Aorta (tissue), 5 donors: Measurements from ENCODE around the gene EME1. TPM values are rescaled to one million over a fixed set of nuclear protein-coding genes. Genes with fewer than 3 reads are reported as not detected.

Source experiments
- ATAC-seq: fragments of 200-7000 bp; cut with Tn5 transposase; one replicate; pipeline ENCODE4 v1.9.1; 2022; ENCODE audit warnings: moderate library complexity; ENCODE audit not compliant: low FRiP score
- DNase-seq, 2 donors: peaks; one replicate each; pipeline ENCODE4 v3.0.0-alpha.2; 2020
- H3K27ac ChIP-seq, 2 donors: one replicate each; pipeline ENCODE4 v1.5.1; 2013; ENCODE audit warnings: low read length in 2 of 2, mild to moderate bottlenecking in 2 of 2, moderate library complexity in 2 of 2, control low read depth in 1 of 2, inconsistent platforms in 1 of 2, low read depth in 1 of 2
- H3K27me3 ChIP-seq, 2 donors: one replicate each; pipeline ENCODE4 v1.6.1; 2013; ENCODE audit warnings: control low read depth in 1 of 2, low read length in 1 of 2, mild to moderate bottlenecking in 1 of 2, moderate library complexity in 1 of 2; ENCODE audit not compliant: insufficient read depth in 2 of 2, control insufficient read depth in 1 of 2
- H3K36me3 ChIP-seq, 2 donors: one replicate each; pipeline ENCODE4 v1.6.1; 2013; ENCODE audit warnings: control low read depth in 1 of 2, low read length in 1 of 2, mild to moderate bottlenecking in 1 of 2; ENCODE audit not compliant: insufficient read depth in 2 of 2, control insufficient read depth in 1 of 2
- H3K4me1 ChIP-seq, 2 donors: one replicate each; pipeline ENCODE4 v1.6.1; 2013; ENCODE audit warnings: low read length in 2 of 2, control low read depth in 1 of 2, mild to moderate bottlenecking in 1 of 2, moderate library complexity in 1 of 2; ENCODE audit not compliant: insufficient read depth in 2 of 2, control insufficient read depth in 1 of 2
- H3K4me3 ChIP-seq, 2 donors: one replicate each; pipeline ENCODE4 v1.5.1; 2013; ENCODE audit warnings: low read length in 2 of 2, control low read depth in 1 of 2, mild to moderate bottlenecking in 1 of 2
- H3K9me3 ChIP-seq: one replicate; pipeline ENCODE4 v1.6.1; 2013; ENCODE audit warnings: mild to moderate bottlenecking, low read length; ENCODE audit not compliant: control insufficient read depth
- WGBS, 2 donors: extraction: QIAGEN DNeasy Blood & Tissue Kit; methylation state at CpG; one replicate each; pipeline ENCODE4 v1.1.7; 2013; 5-methylcytosine and 5-hydroxymethylcytosine counted together
- intact Hi-C, 2 donors: fragments of 100-400 bp; cut with DNase I; formaldehyde crosslinking; loops; one replicate each; pipeline versions ENCODE4 v1.14.2 to v1.15.0; 2022
- polyA plus RNA-seq, 2 donors: library from polyadenylated mRNA; stranded (reverse); fragments of 200-250 nt; gene quantifications; one replicate each; pipeline ENCODE4 v1.2.3, GENCODE V29; 2013
- total RNA-seq, 2 donors: library from RNA; stranded (reverse); fragmentation: NEBNext Ultra II Directional; extraction: Animal tissue kit (Norgen Biotek cat#: 25700); gene quantifications; one replicate each; pipeline ENCODE4 v1.2.1, GENCODE V29; 2021
- donor health status: healthy with polysubstance abuse.
- donor health status: Bipolar disorder and iron deficiency.
- donor health status: DM: no; HTN: no; CAD: no.
- donor health status: DM: no; HTN: no; CAD: no.
- donor health status: DM: yes; HTN: yes; CAD: no.

Gene EME1
- total and polyA plus RNA-seq, 4 donors, result 0.49 to 2.0 TPM; not detected in 2

GRCh38 chr17:50429793-50430192, 56.8 kb downstream of the EME1 start:
- DNase-seq, result no peak
- Histone ChIP-seq H3K36me3 (no peaks in the 10 kb centered on the region), H3K27ac (no peak overlapping the region), H3K27me3 (no peaks in the 10 kb centered on the region), H3K9me3 (no peaks in the 10 kb centered on the region), H3K4me3 (no peak overlapping the region), H3K4me1 (peaks cover 0 to 2% of the 10 kb centered on the region in 2 donors)
- no peak for ATAC-seq
- intact Hi-C loops, result no loop called here
- 91 to 98% methylated on average over 4 of the region's 4 CpGs for WGBS, 2 donors

Other genes starting within 250 kb of the EME1 start
- 10 to 100 TPM in 1 of 2 donors, 1 to 10 TPM in 1; 9.3 to 12.6 TPM for gene SAMD14, start 243.1 kb upstream of the EME1 start, total RNA-seq
- 1 to 10 TPM; 2.5 to 3.8 TPM for gene SAMD14, start 243.1 kb upstream of the EME1 start, polyA plus RNA-seq
- 10 to 100 TPM; 64.4 to 99.0 TPM for gene PPP1R9B, start 222.6 kb upstream of the EME1 start, total RNA-seq
- gene PPP1R9B, start 222.6 kb upstream of the EME1 start, polyA plus RNA-seq, result 10 to 100 TPM; 20.3 to 26.1 TPM
- 10 to 100 TPM; 91.8 to 92.7 TPM for gene SGCA, start 207.2 kb upstream of the EME1 start, total RNA-seq
- 100 to 1,000 TPM in 1 of 2 donors, 10 to 100 TPM in 1; 86.4 to 198 TPM for gene SGCA, start 207.2 kb upstream of the EME1 start, polyA plus RNA-seq
- gene COL1A1, start 171.6 kb upstream of the EME1 start, total RNA-seq, result 100 to 1,000 TPM; 400 to 948 TPM
- gene COL1A1, start 171.6 kb upstream of the EME1 start, polyA plus RNA-seq, result 100 to 1,000 TPM in 1 of 2 donors, 10 to 100 TPM in 1; 70.2 to 391 TPM
- 1 to 10 TPM in 1 of 2 donors, under 1 TPM in 1; 0.94 to 1.4 TPM for gene TMEM92, start 98.8 kb upstream of the EME1 start, total RNA-seq
- 10 to 100 TPM in 1 of 2 donors, not detected in 1; 12.4 TPM for gene TMEM92, start 98.8 kb upstream of the EME1 start, polyA plus RNA-seq
- gene XYLT2, start 27.1 kb upstream of the EME1 start, total RNA-seq, result 10 to 100 TPM; 16.4 to 22.2 TPM
- gene XYLT2, start 27.1 kb upstream of the EME1 start, polyA plus RNA-seq, result 10 to 100 TPM in 1 of 2 donors, 1 to 10 TPM in 1; 4.0 to 19.3 TPM
- gene MRPL27, start within 50 bp of the EME1 start, total RNA-seq, result 10 to 100 TPM; 34.8 TPM
- gene MRPL27, start within 50 bp of the EME1 start, polyA plus RNA-seq, result 100 to 1,000 TPM in 1 of 2 donors, 10 to 100 TPM in 1; 90.9 to 103 TPM
- 10 to 100 TPM; 46.7 to 77.6 TPM for gene LRRC59, start 24.3 kb downstream of the EME1 start, total RNA-seq
- gene LRRC59, start 24.3 kb downstream of the EME1 start, polyA plus RNA-seq, result 10 to 100 TPM; 33.1 to 44.1 TPM
- gene ACSF2, start 53.0 kb downstream of the EME1 start, total RNA-seq, result 10 to 100 TPM; 17.8 to 35.8 TPM
- gene ACSF2, start 53.0 kb downstream of the EME1 start, polyA plus RNA-seq, result 10 to 100 TPM; 29.2 to 35.1 TPM
- under 1 TPM in 1 of 2 donors, not detected in 1; 0.57 TPM for gene CHAD, start 95.7 kb downstream of the EME1 start, total RNA-seq
- 1 to 10 TPM in 1 of 2 donors, under 1 TPM in 1; 0.20 to 2.3 TPM for gene CHAD, start 95.7 kb downstream of the EME1 start, polyA plus RNA-seq
- gene RSAD1, start 105.6 kb downstream of the EME1 start, total RNA-seq, result 10 to 100 TPM; 32.1 to 42.3 TPM
- gene RSAD1, start 105.6 kb downstream of the EME1 start, polyA plus RNA-seq, result 10 to 100 TPM; 12.1 to 39.2 TPM
- gene MYCBPAP, start 135.2 kb downstream of the EME1 start, total RNA-seq, result 1 to 10 TPM; 1.3 to 1.8 TPM
- 1 to 10 TPM in 1 of 2 donors, under 1 TPM in 1; 0.77 to 1.0 TPM for gene MYCBPAP, start 135.2 kb downstream of the EME1 start, polyA plus RNA-seq
- gene EPN3, start 159.5 kb downstream of the EME1 start, total RNA-seq, result not detected
- gene EPN3, start 159.5 kb downstream of the EME1 start, polyA plus RNA-seq, result 1 to 10 TPM; 1.5 to 1.9 TPM
- gene SPATA20, start 173.9 kb downstream of the EME1 start, total RNA-seq, result 10 to 100 TPM; 27.8 to 41.9 TPM
- 10 to 100 TPM; 16.7 to 64.0 TPM for gene SPATA20, start 173.9 kb downstream of the EME1 start, polyA plus RNA-seq
- gene CACNA1G, start 187.5 kb downstream of the EME1 start, total RNA-seq, result 1 to 10 TPM in 1 of 2 donors, under 1 TPM in 1; 0.29 to 2.8 TPM
- not detected for gene CACNA1G, start 187.5 kb downstream of the EME1 start, polyA plus RNA-seq